ENCODE data around the gene ARHGAP5.
A peak's percentile ranks its signal among the peaks of the same experiment; 100 is the strongest.

The ARHGAP5 gene

GRCh38 chr14:32090686-32091085, 13.6 kb downstream of the ARHGAP5 start:
- Histone ChIP-seq H3K27me3 (ENCODE audit: insufficient read depth, poor library complexity, severe bottlenecking) (no peaks in the 10 kb centered on the region), H3K4me3 (ENCODE audit: severe bottlenecking) (no peak overlapping the region), H3K9me3 (ENCODE audit: severe bottlenecking) (no peaks in the 10 kb centered on the region), H3K27ac (ENCODE audit: poor library complexity, severe bottlenecking) (no peak overlapping the region), H3K36me3 (ENCODE audit: low read depth) (peaks cover 64% of the 10 kb centered on the region), H3K4me1 (ENCODE audit: insufficient read depth, poor library complexity, severe bottlenecking) (peaks cover 26% of the 10 kb centered on the region)
- no peak for DNase-seq (ENCODE audit: low spot score)
- no peak for ATAC-seq (ENCODE audit: low read depth)
- TF ChIP-seq CTCF (IDR thresholded peaks at IDR 0.05; ENCODE audit: poor library complexity, severe bottlenecking) = no peak

- Histone ChIP-seq H3K36me3 (ENCODE audit: low read depth) (peaks cover 63% of the 10 kb centered on the region), H3K9me3 (ENCODE audit: severe bottlenecking) (no peaks in the 10 kb centered on the region), H3K27me3 (ENCODE audit: insufficient read depth, poor library complexity, severe bottlenecking) (no peaks in the 10 kb centered on the region), H3K27ac (ENCODE audit: poor library complexity, severe bottlenecking) (no peak overlapping the region), H3K4me1 (ENCODE audit: insufficient read depth, poor library complexity, severe bottlenecking) (no peaks in the 10 kb centered on the region), H3K4me3 (ENCODE audit: severe bottlenecking) (no peak overlapping the region)
- no peak for ATAC-seq (ENCODE audit: low read depth)
- no peak for DNase-seq (ENCODE audit: low spot score)
- TF ChIP-seq CTCF (IDR thresholded peaks at IDR 0.05; ENCODE audit: poor library complexity, severe bottlenecking) = no peak
These were observed 22.4 kb downstream of the ARHGAP5 start for GRCh38 chr14:32099473-32099872.

- ATAC-seq (ENCODE audit: low read depth) (no peak), DNase-seq (ENCODE audit: low spot score) (no peak)
- no peak overlapping the region for H3K27ac ChIP-seq (ENCODE audit: poor library complexity, severe bottlenecking)
- H3K9me3 ChIP-seq (ENCODE audit: severe bottlenecking) = no peaks in the 10 kb centered on the region
- no peaks in the 10 kb centered on the region for H3K4me1 ChIP-seq (ENCODE audit: insufficient read depth, poor library complexity, severe bottlenecking)
- H3K36me3 ChIP-seq (ENCODE audit: low read depth) = peaks cover 61% of the 10 kb centered on the region
- no peak overlapping the region for H3K4me3 ChIP-seq (ENCODE audit: severe bottlenecking)
- H3K27me3 ChIP-seq (ENCODE audit: insufficient read depth, poor library complexity, severe bottlenecking) = no peaks in the 10 kb centered on the region
- TF ChIP-seq CTCF (IDR thresholded peaks at IDR 0.05; ENCODE audit: poor library complexity, severe bottlenecking) = no peak
These were observed 23.1 kb downstream of the ARHGAP5 start for GRCh38 chr14:32100175-32100574.

GRCh38 chr14:32102152-32102787, 25.2 kb downstream of the ARHGAP5 start:
- no peak overlapping the region for H3K4me3 ChIP-seq (ENCODE audit: severe bottlenecking)
- H3K4me1 ChIP-seq (ENCODE audit: insufficient read depth, poor library complexity, severe bottlenecking) = no peaks in the 10 kb centered on the region
- H3K36me3 ChIP-seq (ENCODE audit: low read depth) = peaks cover 57% of the 10 kb centered on the region
- TF ChIP-seq CTCF (IDR thresholded peaks at IDR 0.05; ENCODE audit: poor library complexity, severe bottlenecking) = no peak
- no peaks in the 10 kb centered on the region for H3K9me3 ChIP-seq (ENCODE audit: severe bottlenecking)
- ATAC-seq (ENCODE audit: low read depth) (0 out of 3 replicates have a peak, but pooled peaks have one; percentile 24), DNase-seq (ENCODE audit: low spot score) (no peak)
- H3K27ac ChIP-seq (ENCODE audit: poor library complexity, severe bottlenecking) = no peak overlapping the region
- no peaks in the 10 kb centered on the region for H3K27me3 ChIP-seq (ENCODE audit: insufficient read depth, poor library complexity, severe bottlenecking)

- no peak overlapping the region for H3K4me3 ChIP-seq (ENCODE audit: severe bottlenecking)
- ATAC-seq (ENCODE audit: low read depth) = no peak
- no peaks in the 10 kb centered on the region for H3K9me3 ChIP-seq (ENCODE audit: severe bottlenecking)
- H3K36me3 ChIP-seq (ENCODE audit: low read depth) = peaks cover 54% of the 10 kb centered on the region
- H3K27me3 ChIP-seq (ENCODE audit: insufficient read depth, poor library complexity, severe bottlenecking) = no peaks in the 10 kb centered on the region
- H3K27ac ChIP-seq (ENCODE audit: poor library complexity, severe bottlenecking) = no peak overlapping the region
- no peak for TF ChIP-seq CTCF (IDR thresholded peaks at IDR 0.05; ENCODE audit: poor library complexity, severe bottlenecking)
- no peaks in the 10 kb centered on the region for H3K4me1 ChIP-seq (ENCODE audit: insufficient read depth, poor library complexity, severe bottlenecking)
- no peak for DNase-seq (ENCODE audit: low spot score)
These were observed 25.9 kb downstream of the ARHGAP5 start for GRCh38 chr14:32102968-32103367.
